Neural progenitor cell (in vitro differentiated cells): ENCODE measurements around the gene BAMBI. TPM values are rescaled to one million over a fixed set of nuclear protein-coding genes. Genes with fewer than 3 reads are reported as not detected.
A peak's percentile ranks its signal among the peaks of the same experiment; 100 is the strongest.

ENCODE experiments used
- DNase-seq: peaks from one replicate; pipeline ENCODE4 v3.0.0-alpha.2; 2016; ENCODE audit warnings: low spot score
- H2AFZ ChIP-seq: fragments of 200-600 bp; sonication (generic); replicated peaks from 2 replicates; pipeline ENCODE4 v1.6.1; 2016; ENCODE audit warnings: antibody characterized with exemption
- H3F3A ChIP-seq: fragments of 200-600 bp; sonication (generic); 2 replicates; pipeline ENCODE4 v1.6.1; 2016; ENCODE audit warnings: antibody characterized with exemption, low read depth
- H3K27ac ChIP-seq: fragments of 200-600 bp; sonication (generic); 2 replicates; pipeline ENCODE4 v1.5.1; 2016; ENCODE audit warnings: mild to moderate bottlenecking
- H3K27me3 ChIP-seq: fragments of 200-600 bp; sonication (generic); 2 replicates; pipeline ENCODE4 v1.6.1; 2016; ENCODE audit warnings: mild to moderate bottlenecking, moderate library complexity
- H3K36me3 ChIP-seq: fragments of 200-600 bp; sonication (generic); 2 replicates; pipeline ENCODE4 v1.5.1; 2016
- H3K4me1 ChIP-seq: fragments of 200-600 bp; sonication (generic); 2 replicates; pipeline ENCODE4 v1.6.1; 2016; ENCODE audit warnings: mixed run types
- H3K4me2 ChIP-seq: fragments of 200-600 bp; sonication (generic); 2 replicates; pipeline ENCODE4 v1.6.1; 2016
- H3K4me3 ChIP-seq: fragments of 200-600 bp; sonication (generic); 2 replicates; pipeline ENCODE4 v1.5.1; 2016
- H3K79me2 ChIP-seq: fragments of 200-600 bp; sonication (generic); 2 replicates; pipeline ENCODE4 v1.6.1; 2016; ENCODE audit warnings: low read depth
- H3K9ac ChIP-seq: fragments of 200-600 bp; sonication (generic); 2 replicates; pipeline ENCODE4 v1.6.1; 2016
- H3K9me3 ChIP-seq: fragments of 200-600 bp; sonication (generic); 2 replicates; pipeline ENCODE4 v1.5.1; 2016; ENCODE audit warnings: low read depth
- H4K20me1 ChIP-seq: fragments of 200-600 bp; sonication (generic); 2 replicates; pipeline ENCODE4 v1.6.1; 2016; ENCODE audit warnings: low read depth
- H3K27ac Mint-ChIP-seq: 3 replicates; pipeline ENCODE4 v1.8.0; 2021; ENCODE audit warnings: mixed read lengths
- H3K27me3 Mint-ChIP-seq: 2 replicates; pipeline ENCODE4 v1.8.0; 2022; ENCODE audit warnings: low read depth, mild to moderate bottlenecking, inconsistent platforms, moderate library complexity, mixed read lengths; ENCODE audit not compliant: insufficient read depth
- H3K36me3 Mint-ChIP-seq: 3 replicates; pipeline ENCODE4 v1.8.0; 2021; ENCODE audit warnings: mixed read lengths
- H3K4me1 Mint-ChIP-seq: 3 replicates; pipeline ENCODE4 v1.8.0; 2021; ENCODE audit warnings: mixed read lengths
- H3K4me3 Mint-ChIP-seq: 3 replicates; pipeline ENCODE4 v1.8.0; 2021; ENCODE audit warnings: mild to moderate bottlenecking, moderate library complexity, mixed read lengths
- H3K9me3 Mint-ChIP-seq: 3 replicates; pipeline ENCODE4 v1.8.0; 2020; ENCODE audit warnings: mixed read lengths
- EZH2 ChIP-seq: fragments of 200-600 bp; sonication (generic); IDR thresholded peaks from 2 replicates; pipeline ENCODE4 v1.6.1; 2017; ENCODE audit warnings: antibody characterized with exemption, mild to moderate bottlenecking, moderate library complexity
- EZH2phosphoT487 ChIP-seq: fragments of 200-600 bp; sonication (generic); IDR thresholded peaks from 2 replicates; pipeline ENCODE4 v1.6.1; 2017; ENCODE audit warnings: antibody characterized with exemption
- total RNA-seq: library from RNA; depleted of rRNA; stranded (reverse); fragments of >200 nt; gene quantifications from 2 replicates; pipeline ENCODE4 v1.2.3, GENCODE V29; 2015; ENCODE audit warnings: low replicate concordance
- TF ChIP-seq, protein P1 (sequence below): fragments of 200-600 bp; sonication (generic); IDR thresholded peaks from 2 replicates; pipeline ENCODE4 v1.5.1; 2017; ENCODE audit warnings: antibody characterized with exemption, mild to moderate bottlenecking

BAMBI gene
- total RNA-seq, 1 donor from 2014 or later: 2.2 TPM

DNA sequence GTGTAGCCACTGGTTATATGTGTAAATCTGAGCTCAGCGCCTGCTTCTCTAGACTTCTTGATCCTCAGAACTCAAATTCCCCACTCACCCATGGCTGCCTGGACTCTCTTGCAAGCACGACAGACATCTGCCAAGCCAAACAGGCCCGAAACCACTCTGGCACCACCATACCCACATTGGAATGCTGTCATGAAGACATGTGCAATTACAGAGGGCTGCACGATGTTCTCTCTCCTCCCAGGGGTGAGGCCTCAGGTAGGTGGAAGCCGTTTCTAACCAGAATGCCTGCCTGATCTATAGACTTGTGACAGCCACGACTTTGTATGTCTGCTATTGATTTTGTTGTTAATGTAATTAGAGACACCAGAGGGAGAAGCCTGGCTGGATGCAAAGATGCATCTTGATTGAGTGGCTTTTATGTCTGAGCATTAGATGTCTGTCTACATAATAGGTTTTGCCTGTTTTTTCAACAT is 4.0 kb downstream of the BAMBI start:
- Histone ChIP-seq H3K9ac (no peak overlapping the region), H2AFZ (no peak overlapping the region), H3K79me2 (no peaks in the 10 kb centered on the region), H3K27me3 (peaks cover 54% of the 10 kb centered on the region), H3F3A (peaks cover 28% of the 10 kb centered on the region), H3K36me3 (no peaks in the 10 kb centered on the region), H3K27ac (no peak overlapping the region), H3K9me3 (no peaks in the 10 kb centered on the region), H3K4me3 (no peak overlapping the region), H3K4me2 (peak overlapping the region; percentile 10), H3K4me1 (peaks cover 34% of the 10 kb centered on the region), H4K20me1 (peaks cover 26% of the 10 kb centered on the region)
- DNase-seq: peak; percentile 20
- no peaks in the 10 kb centered on the region for H3K27me3 Mint-ChIP-seq
- peak overlapping the region; percentile 12 for H3K27ac Mint-ChIP-seq
- TF ChIP-seq EZH2phosphoT487: no peak
- TF ChIP-seq, protein P1, sequence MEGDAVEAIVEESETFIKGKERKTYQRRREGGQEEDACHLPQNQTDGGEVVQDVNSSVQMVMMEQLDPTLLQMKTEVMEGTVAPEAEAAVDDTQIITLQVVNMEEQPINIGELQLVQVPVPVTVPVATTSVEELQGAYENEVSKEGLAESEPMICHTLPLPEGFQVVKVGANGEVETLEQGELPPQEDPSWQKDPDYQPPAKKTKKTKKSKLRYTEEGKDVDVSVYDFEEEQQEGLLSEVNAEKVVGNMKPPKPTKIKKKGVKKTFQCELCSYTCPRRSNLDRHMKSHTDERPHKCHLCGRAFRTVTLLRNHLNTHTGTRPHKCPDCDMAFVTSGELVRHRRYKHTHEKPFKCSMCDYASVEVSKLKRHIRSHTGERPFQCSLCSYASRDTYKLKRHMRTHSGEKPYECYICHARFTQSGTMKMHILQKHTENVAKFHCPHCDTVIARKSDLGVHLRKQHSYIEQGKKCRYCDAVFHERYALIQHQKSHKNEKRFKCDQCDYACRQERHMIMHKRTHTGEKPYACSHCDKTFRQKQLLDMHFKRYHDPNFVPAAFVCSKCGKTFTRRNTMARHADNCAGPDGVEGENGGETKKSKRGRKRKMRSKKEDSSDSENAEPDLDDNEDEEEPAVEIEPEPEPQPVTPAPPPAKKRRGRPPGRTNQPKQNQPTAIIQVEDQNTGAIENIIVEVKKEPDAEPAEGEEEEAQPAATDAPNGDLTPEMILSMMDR: no peak
- no peak for TF ChIP-seq EZH2
- H3K9me3 Mint-ChIP-seq: no peaks in the 10 kb centered on the region
- H3K36me3 Mint-ChIP-seq: peaks cover 24% of the 10 kb centered on the region
- H3K4me1 Mint-ChIP-seq: peaks cover 60% of the 10 kb centered on the region
- H3K4me3 Mint-ChIP-seq: peak overlapping the region; percentile 62

DNA sequence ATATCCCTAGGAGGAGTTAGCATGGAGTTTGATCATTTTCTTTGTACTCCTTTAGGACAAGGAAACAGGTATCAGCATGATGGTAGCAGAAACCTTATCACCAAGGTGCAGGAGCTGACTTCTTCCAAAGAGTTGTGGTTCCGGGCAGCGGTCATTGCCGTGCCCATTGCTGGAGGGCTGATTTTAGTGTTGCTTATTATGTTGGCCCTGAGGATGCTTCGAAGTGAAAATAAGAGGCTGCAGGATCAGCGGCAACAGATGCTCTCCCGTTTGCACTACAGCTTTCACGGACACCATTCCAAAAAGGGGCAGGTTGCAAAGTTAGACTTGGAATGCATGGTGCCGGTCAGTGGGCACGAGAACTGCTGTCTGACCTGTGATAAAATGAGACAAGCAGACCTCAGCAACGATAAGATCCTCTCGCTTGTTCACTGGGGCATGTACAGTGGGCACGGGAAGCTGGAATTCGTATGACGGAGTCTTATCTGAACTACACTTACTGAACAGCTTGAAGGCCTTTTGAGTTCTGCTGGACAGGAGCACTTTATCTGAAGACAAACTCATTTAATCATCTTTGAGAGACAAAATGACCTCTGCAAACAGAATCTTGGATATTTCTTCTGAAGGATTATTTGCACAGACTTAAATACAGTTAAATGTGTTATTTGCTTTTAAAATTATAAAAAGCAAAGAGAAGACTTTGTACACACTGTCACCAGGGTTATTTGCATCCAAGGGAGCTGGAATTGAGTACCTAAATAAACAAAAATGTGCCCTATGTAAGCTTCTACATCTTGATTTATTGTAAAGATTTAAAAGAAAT is 4.8 kb downstream of the BAMBI start:
- H3F3A ChIP-seq: peaks cover 21% of the 10 kb centered on the region
- no peak overlapping the region for H3K9ac ChIP-seq
- H3K4me1 ChIP-seq: peaks cover 37% of the 10 kb centered on the region
- H2AFZ ChIP-seq: no peak overlapping the region
- H3K27me3 ChIP-seq: peaks cover 46% of the 10 kb centered on the region
- no peak for DNase-seq
- H3K4me3 ChIP-seq: no peak overlapping the region
- peaks cover 62% of the 10 kb centered on the region for H3K4me1 Mint-ChIP-seq
- H3K9me3 ChIP-seq: no peaks in the 10 kb centered on the region
- peaks cover 24% of the 10 kb centered on the region for H3K36me3 Mint-ChIP-seq
- H3K27ac ChIP-seq: no peak overlapping the region
- peaks cover 26% of the 10 kb centered on the region for H4K20me1 ChIP-seq
- no peak overlapping the region for H3K4me3 Mint-ChIP-seq
- H3K4me2 ChIP-seq: no peak overlapping the region
- TF ChIP-seq, protein P1: no peak
- TF ChIP-seq EZH2: no peak
- no peak for TF ChIP-seq EZH2phosphoT487
- no peaks in the 10 kb centered on the region for H3K36me3 ChIP-seq
- no peaks in the 10 kb centered on the region for H3K79me2 ChIP-seq
- no peaks in the 10 kb centered on the region for H3K27me3 Mint-ChIP-seq
- H3K27ac Mint-ChIP-seq: no peak overlapping the region
- no peaks in the 10 kb centered on the region for H3K9me3 Mint-ChIP-seq

DNA sequence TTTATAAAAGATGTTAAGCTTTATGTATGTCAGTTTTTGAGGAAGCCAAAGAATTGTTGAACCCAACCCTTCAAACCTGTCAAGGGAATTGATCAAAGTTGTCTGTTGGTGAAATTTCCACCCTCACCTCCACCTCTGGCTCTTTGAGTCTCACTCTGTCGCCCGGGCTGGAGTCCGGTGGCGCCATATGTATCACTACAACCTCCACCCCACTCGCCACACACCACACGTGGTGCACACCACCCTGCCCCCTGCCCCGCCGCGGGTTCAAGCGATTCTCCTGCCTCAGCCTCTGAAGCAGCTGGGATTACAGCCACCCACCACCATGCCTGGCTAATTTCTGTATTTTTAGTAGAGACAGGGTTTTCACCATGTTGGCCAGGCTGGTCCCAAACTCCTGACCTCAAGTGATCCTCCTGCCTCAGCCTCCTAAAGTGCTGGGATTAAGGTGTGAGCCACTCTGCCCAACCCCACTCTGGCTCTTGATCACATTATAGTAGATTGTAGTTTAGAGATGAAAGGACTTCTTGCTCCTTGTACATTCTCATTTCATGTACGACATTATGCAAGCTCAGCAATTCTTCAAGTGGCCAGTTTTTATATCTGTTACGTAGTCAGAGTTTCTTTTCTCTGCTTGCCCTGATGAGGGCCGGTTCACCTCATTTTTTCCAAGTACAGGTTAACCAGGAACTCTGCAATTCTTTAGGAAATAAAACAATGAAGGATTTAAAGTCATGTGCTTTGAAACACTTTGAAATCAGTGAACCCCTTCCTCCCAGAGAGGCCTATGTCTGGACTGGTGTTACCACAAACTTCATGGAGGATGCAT is 7.0 kb downstream of the BAMBI start:
- Mint-ChIP-seq H3K27me3 (no peaks in the 10 kb centered on the region), H3K4me3 (no peak overlapping the region), H3K9me3 (no peaks in the 10 kb centered on the region), H3K36me3 (peaks cover 21% of the 10 kb centered on the region), H3K4me1 (peaks cover 66% of the 10 kb centered on the region), H3K27ac (no peak overlapping the region)
- Histone ChIP-seq H3K4me2 (no peak overlapping the region), H2AFZ (no peak overlapping the region), H3K9ac (no peak overlapping the region), H3K27ac (no peak overlapping the region), H3K79me2 (no peaks in the 10 kb centered on the region), H3K4me1 (peaks cover 37% of the 10 kb centered on the region), H4K20me1 (peaks cover 14% of the 10 kb centered on the region), H3K36me3 (no peaks in the 10 kb centered on the region), H3K4me3 (no peak overlapping the region), H3K27me3 (peaks cover 26% of the 10 kb centered on the region), H3F3A (peaks cover under 1% of the 10 kb centered on the region), H3K9me3 (no peaks in the 10 kb centered on the region)
- no peak for DNase-seq
- TF ChIP-seq EZH2 (no peak), EZH2phosphoT487 (no peak)
- TF ChIP-seq, protein P1: no peak
